ENCODE data around the gene SCFD2. TPM values are rescaled to one million over a fixed set of nuclear protein-coding genes. Genes with fewer than 3 reads are reported as not detected.

The SCFD2 gene
- total and polyA plus RNA-seq, 2 experiments from 2014 or later, result 13.2 to 15.9 TPM

GRCh38 chr4:53013873-53014775 lies 351.7 kb downstream of the SCFD2 start:
- Histone ChIP-seq H3K36me3 (no peaks in the 10 kb centered on the region), H3K4me3 (no peak overlapping the region), H3K4me1 (ENCODE audit: low read depth) (peaks cover 54% of the 10 kb centered on the region), H3K27me3 (no peaks in the 10 kb centered on the region), H3K27ac (no peak overlapping the region), H3K9me3 (ENCODE audit: low read depth) (no peaks in the 10 kb centered on the region)
- no peak for DNase-seq (ENCODE audit: low read depth in 1 of 2, low spot score in 1 of 2)
- TF ChIP-seq CTCF (IDR thresholded peaks at IDR 0.05; ENCODE audit: low read depth, low read length), result no peak

- Histone ChIP-seq H3K27me3 (no peaks in the 10 kb centered on the region), H3K9me3 (ENCODE audit: low read depth) (no peaks in the 10 kb centered on the region), H3K27ac (peak overlapping the region; percentile 38), H3K4me1 (ENCODE audit: low read depth) (peaks cover 54% of the 10 kb centered on the region), H3K36me3 (no peaks in the 10 kb centered on the region), H3K4me3 (no peak overlapping the region)
- peak in 1 of 2 donors; percentile 65 for DNase-seq (ENCODE audit: low read depth in 1 of 2, low spot score in 1 of 2)
- TF ChIP-seq CTCF (IDR thresholded peaks at IDR 0.05; ENCODE audit: low read depth, low read length), result no peak
Measured at GRCh38 chr4:53012738-53013137, 353.1 kb downstream of the SCFD2 start.

- DNase-seq (ENCODE audit: low read depth in 1 of 2, low spot score in 1 of 2), result no peak
- TF ChIP-seq CTCF (IDR thresholded peaks at IDR 0.05; ENCODE audit: low read depth, low read length), result no peak
Measured at GRCh38 chr4:53011259-53011905, 354.5 kb downstream of the SCFD2 start.

GRCh38 chr4:53010318-53010717 lies 355.5 kb downstream of the SCFD2 start:
- H3K4me1 ChIP-seq (ENCODE audit: low read depth), result peaks cover 52% of the 10 kb centered on the region

More at GRCh38 chr4:53011259-53011905, 354.5 kb downstream of the SCFD2 start:
- H3K4me3 ChIP-seq, result no peak overlapping the region
- peak overlapping the region; percentile 59 for H3K27ac ChIP-seq
- no peaks in the 10 kb centered on the region for H3K27me3 ChIP-seq
- H3K4me1 ChIP-seq (ENCODE audit: low read depth), result peaks cover 54% of the 10 kb centered on the region
- no peaks in the 10 kb centered on the region for H3K9me3 ChIP-seq (ENCODE audit: low read depth)
- no peaks in the 10 kb centered on the region for H3K36me3 ChIP-seq

GRCh38 chr4:53009824-53010223 lies 356.0 kb downstream of the SCFD2 start:
- Histone ChIP-seq H3K36me3 (no peaks in the 10 kb centered on the region), H3K27me3 (no peaks in the 10 kb centered on the region), H3K4me1 (ENCODE audit: low read depth) (peaks cover 47% of the 10 kb centered on the region), H3K4me3 (no peak overlapping the region), H3K9me3 (ENCODE audit: low read depth) (no peaks in the 10 kb centered on the region), H3K27ac (peak overlapping the region; percentile 5)
- peak in 1 of 2 donors; percentile 39 for DNase-seq (ENCODE audit: low read depth in 1 of 2, low spot score in 1 of 2)
- no peak for TF ChIP-seq CTCF (IDR thresholded peaks at IDR 0.05; ENCODE audit: low read depth, low read length)

More at GRCh38 chr4:53010318-53010717, 355.5 kb downstream of the SCFD2 start:
- peak overlapping the region; percentile 5 for H3K27ac ChIP-seq
- no peaks in the 10 kb centered on the region for H3K36me3 ChIP-seq
- peak in 1 of 2 donors; percentile 90 for DNase-seq (ENCODE audit: low read depth in 1 of 2, low spot score in 1 of 2)
- H3K4me3 ChIP-seq, result no peak overlapping the region
- no peaks in the 10 kb centered on the region for H3K27me3 ChIP-seq
- no peaks in the 10 kb centered on the region for H3K9me3 ChIP-seq (ENCODE audit: low read depth)
- TF ChIP-seq CTCF (IDR thresholded peaks at IDR 0.05; ENCODE audit: low read depth, low read length), result no peak

All from cardiac muscle cell (in vitro differentiated cells and primary cell).